CD4-positive, alpha-beta T cell (primary cell): Measurements from ENCODE around the gene CACNB2. TPM values are rescaled to one million over a fixed set of nuclear protein-coding genes. Genes with fewer than 3 reads are reported as not detected.

Experiments
- ATAC-seq: fragments of 200-7000 bp; cut with Tn5 transposase; one replicate; pipeline ENCODE4 v1.10.0; 2022; ENCODE audit warnings: mild to moderate bottlenecking; ENCODE audit not compliant: poor library complexity
- CTCF ChIA-PET: fragments of 350-600 bp; sonication (Branson Sonifier 250); formaldehyde crosslinking; loops from one replicate; lab custom pipeline; 2021; ENCODE audit warnings: antibody characterized with exemption, inconsistent platforms; lab: Charles Lee
- POLR2A ChIA-PET: fragments of 350-600 bp; sonication (Branson Sonifier 250); formaldehyde crosslinking; loops from one replicate; lab custom pipeline; 2021; ENCODE audit warnings: antibody characterized with exemption, inconsistent platforms; lab: Charles Lee
- DNase-seq, 14 experiments: peaks; one replicate each; pipeline ENCODE4 v3.0.0-alpha.2; 2013 to 2020; ENCODE audit warnings: mixed read lengths in 2 of 14
- H3K27ac ChIP-seq, 2 donors: one replicate each; pipeline versions ENCODE4 v1.5.1 to v1.7.0; 2013; ENCODE audit warnings: low read length in 2 of 2, low read depth in 1 of 2, mild to moderate bottlenecking in 1 of 2
- H3K27me3 ChIP-seq, 2 experiments: 1 replicate in 1 of 2; 2 replicates in 1 of 2; pipeline versions ENCODE4 v1.6.1 to v1.7.0; 2013; ENCODE audit warnings: low read length in 2 of 2, control low read depth in 1 of 2, mild to moderate bottlenecking in 1 of 2, moderate library complexity in 1 of 2; ENCODE audit not compliant: insufficient read depth in 2 of 2, control insufficient read depth in 1 of 2
- H3K36me3 ChIP-seq: one replicate; pipeline ENCODE4 v1.6.1; 2013; ENCODE audit warnings: low read length, control low read depth; ENCODE audit not compliant: insufficient read depth
- H3K4me1 ChIP-seq: one replicate; pipeline ENCODE4 v1.6.1; 2013; ENCODE audit warnings: low read length, control low read depth; ENCODE audit not compliant: insufficient read depth
- H3K4me3 ChIP-seq: one replicate; pipeline ENCODE4 v1.5.1; 2013; ENCODE audit warnings: mild to moderate bottlenecking, low read length, moderate library complexity
- H3K9me3 ChIP-seq, 2 experiments: 1 replicate in 1 of 2; 2 replicates in 1 of 2; pipeline versions ENCODE4 v1.6.1 to v1.7.0; 2013; ENCODE audit warnings: low read length in 2 of 2, mild to moderate bottlenecking in 2 of 2, control low read depth in 1 of 2, moderate library complexity in 1 of 2; ENCODE audit not compliant: control insufficient read depth in 1 of 2, insufficient read depth in 1 of 2
- H3K27ac Mint-ChIP-seq: one replicate; pipeline ENCODE4 v1.8.0; 2020; ENCODE audit warnings: mixed read lengths
- H3K27me3 Mint-ChIP-seq: one replicate; pipeline ENCODE4 v1.8.0; 2021; ENCODE audit warnings: mixed read lengths
- H3K36me3 Mint-ChIP-seq: one replicate; pipeline ENCODE4 v1.8.0; 2021; ENCODE audit warnings: low read depth, mixed read lengths
- H3K4me1 Mint-ChIP-seq: one replicate; pipeline ENCODE4 v1.8.0; 2021; ENCODE audit warnings: low read depth, mixed read lengths
- H3K4me3 Mint-ChIP-seq: one replicate; pipeline ENCODE4 v1.8.0; 2020; ENCODE audit warnings: mild to moderate bottlenecking, mixed read lengths
- H3K9me3 Mint-ChIP-seq: one replicate; pipeline ENCODE4 v1.8.0; 2020; ENCODE audit warnings: mixed read lengths
- CTCF ChIP-seq: fragments of 200-600 bp; IDR thresholded peaks from one replicate; pipeline ENCODE4 v1.8.0; 2022; ENCODE audit warnings: antibody characterized with exemption, mild to moderate bottlenecking
- intact Hi-C, 2 experiments: fragments of 100-400 bp; cut with DNase I in 1 of 2; cut with micrococcal nuclease in 1 of 2; formaldehyde crosslinking; loops; one replicate each; pipeline versions ENCODE4 v1.15.1 to v1.9.0; 2023 to 2025; cut with DNase I, micrococcal nuclease
- total RNA-seq, 174 experiments: library from RNA in 2 of 174; stranded (reverse) in 2 of 174; gene quantifications; one replicate each; pipeline ENCODE4 v1.2.3 and lab custom pipeline; 2021 to 2026

Gene CACNB2
- total RNA-seq, 2 experiments from 2014 or later: 0.34 TPM; not detected in 1

- no peaks in the 10 kb centered on the region for H3K36me3 Mint-ChIP-seq
- H3K9me3 ChIP-seq: no peaks in the 10 kb centered on the region
- ChIA-PET CTCF (no interaction called here), POLR2A (no interaction called here)
- no peaks in the 10 kb centered on the region for H3K4me1 Mint-ChIP-seq
- no peaks in the 10 kb centered on the region for H3K27me3 Mint-ChIP-seq
- H3K27ac ChIP-seq: no peak overlapping the region
- H3K27me3 ChIP-seq: no peaks in the 10 kb centered on the region
- no peak overlapping the region for H3K27ac Mint-ChIP-seq
- intact Hi-C loops: no loop called here
- TF ChIP-seq CTCF: no peak
- H3K4me3 ChIP-seq: no peak overlapping the region
- ATAC-seq: no peak
- no peak for DNase-seq
- H3K4me3 Mint-ChIP-seq: no peak overlapping the region
- peaks cover 2% of the 10 kb centered on the region for H3K9me3 Mint-ChIP-seq
- no peaks in the 10 kb centered on the region for H3K4me1 ChIP-seq
- no peaks in the 10 kb centered on the region for H3K36me3 ChIP-seq
These were observed 141.9 kb downstream of the CACNB2 start for GRCh38 chr10:18282094-18282493.

DNA sequence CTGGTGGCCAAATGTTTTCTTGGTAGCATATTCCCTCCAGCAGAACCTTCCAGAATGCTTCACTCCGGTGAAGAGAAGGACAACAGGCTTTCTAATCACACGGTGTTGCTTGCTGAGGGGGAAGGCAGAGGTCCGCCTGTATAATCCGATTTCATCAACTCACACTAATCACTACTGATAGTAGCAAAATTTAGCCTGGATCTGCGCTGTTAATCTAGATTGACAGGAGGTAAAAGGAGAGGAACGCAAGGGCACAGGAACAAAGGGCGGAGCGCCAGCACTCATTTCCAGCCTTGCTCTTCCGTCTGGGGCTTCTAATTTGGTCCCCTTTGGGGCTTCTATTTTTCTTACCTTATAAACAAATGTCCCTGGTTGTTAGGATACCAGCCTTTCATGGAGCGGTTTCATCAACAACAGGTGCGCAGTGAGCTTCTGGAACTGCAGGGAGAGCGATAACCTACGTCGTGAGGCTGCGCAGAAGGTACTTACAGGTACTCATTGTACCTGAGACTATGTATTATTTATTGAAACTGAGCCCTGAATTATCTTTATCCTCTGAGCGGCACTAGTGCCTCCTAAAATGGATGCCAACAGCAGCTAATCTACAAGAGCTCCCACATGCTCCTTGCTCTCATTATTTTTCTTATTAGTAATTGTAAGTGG, 150.6 kb downstream of the CACNB2 start:
- intact Hi-C loops: no loop called here
- Histone ChIP-seq H3K9me3 (no peaks in the 10 kb centered on the region), H3K4me1 (no peaks in the 10 kb centered on the region), H3K36me3 (no peaks in the 10 kb centered on the region), H3K4me3 (no peak overlapping the region), H3K27me3 (no peaks in the 10 kb centered on the region), H3K27ac (no peak overlapping the region)
- Mint-ChIP-seq H3K4me3 (no peak overlapping the region), H3K27me3 (no peaks in the 10 kb centered on the region), H3K9me3 (no peaks in the 10 kb centered on the region), H3K4me1 (no peaks in the 10 kb centered on the region), H3K27ac (no peak overlapping the region), H3K36me3 (no peaks in the 10 kb centered on the region)
- DNase-seq (no peak), ATAC-seq (no peak)
- ChIA-PET POLR2A (no interaction called here), CTCF (no interaction called here)
- TF ChIP-seq CTCF: no peak

- intact Hi-C loops: no loop called here
- Mint-ChIP-seq H3K4me1 (no peaks in the 10 kb centered on the region), H3K4me3 (no peak overlapping the region), H3K36me3 (no peaks in the 10 kb centered on the region), H3K27me3 (no peaks in the 10 kb centered on the region), H3K27ac (no peak overlapping the region), H3K9me3 (no peaks in the 10 kb centered on the region)
- DNase-seq (peak in 1 of 14 experiments; percentile 7), ATAC-seq (no peak)
- Histone ChIP-seq H3K4me1 (no peaks in the 10 kb centered on the region), H3K36me3 (no peaks in the 10 kb centered on the region), H3K27me3 (no peaks in the 10 kb centered on the region), H3K27ac (no peak overlapping the region), H3K9me3 (no peaks in the 10 kb centered on the region), H3K4me3 (no peak overlapping the region)
- TF ChIP-seq CTCF: no peak
- ChIA-PET CTCF (no interaction called here), POLR2A (no interaction called here)
These were observed 153.6 kb downstream of the CACNB2 start for GRCh38 chr10:18293536-18294510.
